ENCODE results near the gene HS3ST4.

GRCh38 chr16:26161461-26162180 is 469.9 kb downstream of the HS3ST4 start:
- TF ChIP-seq, protein P1, sequence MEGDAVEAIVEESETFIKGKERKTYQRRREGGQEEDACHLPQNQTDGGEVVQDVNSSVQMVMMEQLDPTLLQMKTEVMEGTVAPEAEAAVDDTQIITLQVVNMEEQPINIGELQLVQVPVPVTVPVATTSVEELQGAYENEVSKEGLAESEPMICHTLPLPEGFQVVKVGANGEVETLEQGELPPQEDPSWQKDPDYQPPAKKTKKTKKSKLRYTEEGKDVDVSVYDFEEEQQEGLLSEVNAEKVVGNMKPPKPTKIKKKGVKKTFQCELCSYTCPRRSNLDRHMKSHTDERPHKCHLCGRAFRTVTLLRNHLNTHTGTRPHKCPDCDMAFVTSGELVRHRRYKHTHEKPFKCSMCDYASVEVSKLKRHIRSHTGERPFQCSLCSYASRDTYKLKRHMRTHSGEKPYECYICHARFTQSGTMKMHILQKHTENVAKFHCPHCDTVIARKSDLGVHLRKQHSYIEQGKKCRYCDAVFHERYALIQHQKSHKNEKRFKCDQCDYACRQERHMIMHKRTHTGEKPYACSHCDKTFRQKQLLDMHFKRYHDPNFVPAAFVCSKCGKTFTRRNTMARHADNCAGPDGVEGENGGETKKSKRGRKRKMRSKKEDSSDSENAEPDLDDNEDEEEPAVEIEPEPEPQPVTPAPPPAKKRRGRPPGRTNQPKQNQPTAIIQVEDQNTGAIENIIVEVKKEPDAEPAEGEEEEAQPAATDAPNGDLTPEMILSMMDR (IDR thresholded peaks at IDR 0.05), result no peak
- TF ChIP-seq POLR2A (IDR thresholded peaks at IDR 0.05), result no peak

Measured in thyroid gland (tissue), 4 donors.